SW 1271 (cell line): ENCODE results near the gene ZNF350.
A peak's percentile ranks its signal among the peaks of the same experiment; 100 is the strongest.
"Not testable (repeated sequence)": the region's sequence is repeated elsewhere in the genome, so short reads cannot be mapped to it uniquely, and the experiment has no call there.

Experiments used
- DNase-seq, 2 experiments: peaks; one replicate each; lab custom pipeline; 2025; lab: John Stamatoyannopoulos, UW

The ZNF350 gene

GRCh38 chr19:51971624-51972023 is 15.0 kb downstream of the ZNF350 start:
- DNase-seq = no peak

- DNase-seq = no peak
Observed at GRCh38 chr19:51970718-51971117, 15.9 kb downstream of the ZNF350 start.

GRCh38 chr19:51965583-51965982 is 21.1 kb downstream of the ZNF350 start:
- DNase-seq = no peak

- DNase-seq = not testable (repeated sequence)
Observed at GRCh38 chr19:51960621-51961233, 25.9 kb downstream of the ZNF350 start.

GRCh38 chr19:51959791-51960190 is 26.8 kb downstream of the ZNF350 start:
- no peak for DNase-seq

- DNase-seq = not testable (repeated sequence)
Observed at GRCh38 chr19:51957846-51958245, 28.8 kb downstream of the ZNF350 start.

- DNase-seq = no peak
Observed at GRCh38 chr19:51948975-51949374, 37.7 kb downstream of the ZNF350 start.

- DNase-seq = no peak
Observed at GRCh38 chr19:51946602-51947001, 40.0 kb downstream of the ZNF350 start.

- no peak for DNase-seq
Observed at GRCh38 chr19:51944798-51945552, 41.7 kb downstream of the ZNF350 start.

- no peak for DNase-seq
Observed at GRCh38 chr19:51938936-51939335, 47.7 kb downstream of the ZNF350 start.

GRCh38 chr19:51931921-51932320 is 54.7 kb downstream of the ZNF350 start:
- DNase-seq = no peak

- no peak for DNase-seq
Observed at GRCh38 chr19:51927859-51928258, 58.8 kb downstream of the ZNF350 start.

GRCh38 chr19:51926784-51927741 is 59.6 kb downstream of the ZNF350 start, which contains the start of gene ZNF613:
Gene ZNF613, plus strand, starts transcription at chr19:51927472. Its CDS starts 8,749 bp downstream, at chr19:51936221.
- peak; percentile 44 to 88 for DNase-seq

- no peak for DNase-seq
Observed at GRCh38 chr19:51926426-51926783, 60.2 kb downstream of the ZNF350 start.

- DNase-seq = no peak
Observed at GRCh38 chr19:51921949-51922348, 64.7 kb downstream of the ZNF350 start.

- no peak for DNase-seq
Observed at GRCh38 chr19:51919606-51920005, 67.0 kb downstream of the ZNF350 start.

- DNase-seq = no peak
Observed at GRCh38 chr19:51916167-51916566, 70.5 kb downstream of the ZNF350 start.

GRCh38 chr19:51915324-51915867 is 71.2 kb downstream of the ZNF350 start:
- no peak for DNase-seq
